Neural progenitor cell (in vitro differentiated cells): ENCODE results near the gene SERF1A. TPM values are rescaled to one million over a fixed set of nuclear protein-coding genes. Genes with fewer than 3 reads are reported as not detected.
"Not testable (repeated sequence)": the region's sequence is repeated elsewhere in the genome, so short reads cannot be mapped to it uniquely, and the experiment has no call there.

Experiments
- DNase-seq: peaks from one replicate; pipeline ENCODE4 v3.0.0-alpha.2; 2016; ENCODE audit warnings: low spot score
- H2AFZ ChIP-seq: fragments of 200-600 bp; sonication (generic); replicated peaks from 2 replicates; pipeline ENCODE4 v1.6.1; 2016; ENCODE audit warnings: antibody characterized with exemption
- H3F3A ChIP-seq: fragments of 200-600 bp; sonication (generic); 2 replicates; pipeline ENCODE4 v1.6.1; 2016; ENCODE audit warnings: antibody characterized with exemption, low read depth
- H3K27ac ChIP-seq: fragments of 200-600 bp; sonication (generic); 2 replicates; pipeline ENCODE4 v1.5.1; 2016; ENCODE audit warnings: mild to moderate bottlenecking
- H3K27me3 ChIP-seq: fragments of 200-600 bp; sonication (generic); 2 replicates; pipeline ENCODE4 v1.6.1; 2016; ENCODE audit warnings: mild to moderate bottlenecking, moderate library complexity
- H3K36me3 ChIP-seq: fragments of 200-600 bp; sonication (generic); 2 replicates; pipeline ENCODE4 v1.5.1; 2016
- H3K4me1 ChIP-seq: fragments of 200-600 bp; sonication (generic); 2 replicates; pipeline ENCODE4 v1.6.1; 2016; ENCODE audit warnings: mixed run types
- H3K4me2 ChIP-seq: fragments of 200-600 bp; sonication (generic); 2 replicates; pipeline ENCODE4 v1.6.1; 2016
- H3K4me3 ChIP-seq: fragments of 200-600 bp; sonication (generic); 2 replicates; pipeline ENCODE4 v1.5.1; 2016
- H3K79me2 ChIP-seq: fragments of 200-600 bp; sonication (generic); 2 replicates; pipeline ENCODE4 v1.6.1; 2016; ENCODE audit warnings: low read depth
- H3K9ac ChIP-seq: fragments of 200-600 bp; sonication (generic); 2 replicates; pipeline ENCODE4 v1.6.1; 2016
- H3K9me3 ChIP-seq: fragments of 200-600 bp; sonication (generic); 2 replicates; pipeline ENCODE4 v1.5.1; 2016; ENCODE audit warnings: low read depth
- H4K20me1 ChIP-seq: fragments of 200-600 bp; sonication (generic); 2 replicates; pipeline ENCODE4 v1.6.1; 2016; ENCODE audit warnings: low read depth
- H3K27ac Mint-ChIP-seq: 3 replicates; pipeline ENCODE4 v1.8.0; 2021; ENCODE audit warnings: mixed read lengths
- H3K27me3 Mint-ChIP-seq: 2 replicates; pipeline ENCODE4 v1.8.0; 2022; ENCODE audit warnings: low read depth, mild to moderate bottlenecking, inconsistent platforms, moderate library complexity, mixed read lengths; ENCODE audit not compliant: insufficient read depth
- H3K36me3 Mint-ChIP-seq: 3 replicates; pipeline ENCODE4 v1.8.0; 2021; ENCODE audit warnings: mixed read lengths
- H3K4me1 Mint-ChIP-seq: 3 replicates; pipeline ENCODE4 v1.8.0; 2021; ENCODE audit warnings: mixed read lengths
- H3K4me3 Mint-ChIP-seq: 3 replicates; pipeline ENCODE4 v1.8.0; 2021; ENCODE audit warnings: mild to moderate bottlenecking, moderate library complexity, mixed read lengths
- H3K9me3 Mint-ChIP-seq: 3 replicates; pipeline ENCODE4 v1.8.0; 2020; ENCODE audit warnings: mixed read lengths
- total RNA-seq: library from RNA; depleted of rRNA; stranded (reverse); fragments of >200 nt; gene quantifications from 2 replicates; pipeline ENCODE4 v1.2.3, GENCODE V29; 2015; ENCODE audit warnings: low replicate concordance

Gene SERF1A
- 27.8 and 62.8 TPM in 2 replicates for total RNA-seq

- H3K9ac ChIP-seq, H3K4me2 ChIP-seq, H2AFZ ChIP-seq, H3K27me3 Mint-ChIP-seq, H3K79me2 ChIP-seq, H3K36me3 Mint-ChIP-seq, H3K4me1 Mint-ChIP-seq, H3F3A ChIP-seq, H3K36me3 ChIP-seq, H3K4me3 Mint-ChIP-seq, DNase-seq, H3K4me1 ChIP-seq, H3K27ac ChIP-seq, H3K9me3 ChIP-seq, H3K9me3 Mint-ChIP-seq, H3K27me3 ChIP-seq, H3K27ac Mint-ChIP-seq, H4K20me1 ChIP-seq, H3K4me3 ChIP-seq: not testable (repeated sequence)
Observed at GRCh38 chr5:70900533-70901271, at the start of gene SERF1A. SERF1A (plus strand) TSS chr5:70900669; CDS start chr5:70900870, 201 bp downstream.

DNA sequence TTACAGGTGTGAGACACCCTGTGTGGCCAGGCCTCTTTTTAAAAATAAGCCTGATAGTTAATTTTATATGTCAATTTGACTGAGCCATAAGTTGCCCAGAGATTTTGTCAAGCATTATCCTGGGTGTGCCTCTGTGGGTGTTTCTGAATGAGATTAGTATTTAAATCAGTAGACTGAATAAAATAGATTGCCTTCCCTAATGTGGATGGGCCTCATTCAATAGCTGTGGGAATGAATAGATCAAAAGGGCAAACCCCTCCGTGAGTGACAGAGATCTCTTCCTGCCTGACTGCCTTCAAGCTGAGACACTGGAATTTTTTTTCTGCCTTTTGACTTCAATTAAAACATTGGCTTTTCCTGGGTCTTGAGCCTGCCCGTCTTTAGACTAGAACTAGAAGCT is 33.7 kb upstream of the SERF1A start:
- not testable (repeated sequence) for H3K4me3 ChIP-seq, H4K20me1 ChIP-seq, H3K36me3 Mint-ChIP-seq, H3K27ac Mint-ChIP-seq, H3K27me3 Mint-ChIP-seq, H3K36me3 ChIP-seq, H3K79me2 ChIP-seq, H3K9me3 Mint-ChIP-seq, H3F3A ChIP-seq, H2AFZ ChIP-seq, H3K27me3 ChIP-seq, H3K9me3 ChIP-seq, H3K27ac ChIP-seq, H3K9ac ChIP-seq, H3K4me1 Mint-ChIP-seq, H3K4me3 Mint-ChIP-seq, DNase-seq, H3K4me1 ChIP-seq, H3K4me2 ChIP-seq

GRCh38 chr5:70870626-70871025 is 29.8 kb upstream of the SERF1A start:
- H3K27me3 Mint-ChIP-seq, H3F3A ChIP-seq, H3K4me1 ChIP-seq, H3K4me3 Mint-ChIP-seq, H3K4me3 ChIP-seq, H3K9ac ChIP-seq, H3K9me3 Mint-ChIP-seq, H2AFZ ChIP-seq, H3K36me3 Mint-ChIP-seq, H3K27ac ChIP-seq, H3K9me3 ChIP-seq, H4K20me1 ChIP-seq, H3K4me1 Mint-ChIP-seq, H3K79me2 ChIP-seq, DNase-seq, H3K36me3 ChIP-seq, H3K27me3 ChIP-seq, H3K27ac Mint-ChIP-seq, H3K4me2 ChIP-seq: not testable (repeated sequence)

DNA sequence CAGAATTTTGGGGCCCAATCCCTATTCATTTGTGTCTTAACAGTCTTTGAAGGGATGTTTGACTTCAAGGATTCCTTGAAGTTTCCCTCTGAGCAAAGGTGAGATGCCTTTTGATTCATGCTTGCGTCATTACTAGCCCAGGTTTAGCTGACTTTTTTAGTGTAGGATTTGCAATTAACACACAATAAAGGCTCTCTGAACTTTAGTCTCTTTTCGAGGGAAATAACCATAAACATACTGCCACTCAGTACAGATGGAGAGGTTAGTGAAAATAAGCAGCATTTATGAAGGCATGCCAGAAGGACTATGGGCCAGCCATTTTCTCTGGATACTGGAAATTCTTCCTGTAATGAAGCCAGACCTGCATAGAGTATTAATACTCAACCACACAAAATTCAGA is 4.4 kb upstream of the SERF1A start:
- not testable (repeated sequence) for H3K4me3 ChIP-seq, H3K79me2 ChIP-seq, H3K36me3 Mint-ChIP-seq, H3K9me3 Mint-ChIP-seq, H3F3A ChIP-seq, H2AFZ ChIP-seq, H3K4me1 Mint-ChIP-seq, H3K4me3 Mint-ChIP-seq, H3K36me3 ChIP-seq, H4K20me1 ChIP-seq, DNase-seq, H3K4me1 ChIP-seq, H3K27me3 ChIP-seq, H3K27me3 Mint-ChIP-seq, H3K27ac ChIP-seq, H3K9me3 ChIP-seq, H3K27ac Mint-ChIP-seq, H3K4me2 ChIP-seq, H3K9ac ChIP-seq

GRCh38 chr5:70901272-70901571 is 753 bp downstream of the SERF1A start:
- not testable (repeated sequence) for H3K4me1 ChIP-seq, H3K27ac ChIP-seq, H4K20me1 ChIP-seq, H3K4me3 Mint-ChIP-seq, H3K9me3 Mint-ChIP-seq, H3K27me3 ChIP-seq, H3K4me1 Mint-ChIP-seq, H3F3A ChIP-seq, H3K27ac Mint-ChIP-seq, H3K4me2 ChIP-seq, H3K36me3 ChIP-seq, H3K36me3 Mint-ChIP-seq, H3K9ac ChIP-seq, H3K79me2 ChIP-seq, H3K9me3 ChIP-seq, H3K27me3 Mint-ChIP-seq, DNase-seq, H3K4me3 ChIP-seq, H2AFZ ChIP-seq

- not testable (repeated sequence) for H3K36me3 ChIP-seq, H3K9ac ChIP-seq, H3K9me3 Mint-ChIP-seq, DNase-seq, H2AFZ ChIP-seq, H3K27ac Mint-ChIP-seq, H3K27me3 ChIP-seq, H3K4me3 ChIP-seq, H3K79me2 ChIP-seq, H3K4me1 Mint-ChIP-seq, H3K27ac ChIP-seq, H3K4me1 ChIP-seq, H3K27me3 Mint-ChIP-seq, H4K20me1 ChIP-seq, H3F3A ChIP-seq, H3K4me3 Mint-ChIP-seq, H3K4me2 ChIP-seq, H3K9me3 ChIP-seq, H3K36me3 Mint-ChIP-seq
Observed at GRCh38 chr5:70906624-70907023, 6.2 kb downstream of the SERF1A start.

DNA sequence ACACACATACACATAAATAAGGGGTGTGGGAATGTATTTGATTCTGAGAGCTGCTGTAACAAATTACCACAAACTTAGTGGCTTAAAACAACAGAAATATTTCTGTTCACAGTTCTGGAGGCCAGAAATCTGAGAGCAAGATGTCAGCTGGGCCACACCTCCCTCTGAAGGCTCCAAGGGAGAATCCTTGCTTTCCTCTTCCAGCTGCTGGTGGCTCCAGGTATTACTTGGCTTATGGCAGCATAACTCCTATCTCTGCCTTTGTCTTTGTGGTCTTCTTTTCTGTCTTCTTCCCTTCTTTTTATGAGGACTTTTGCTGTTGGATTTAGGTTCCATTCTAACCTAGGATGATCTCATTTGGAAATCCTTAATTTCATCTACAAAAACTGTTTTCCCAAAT is 16.4 kb downstream of the SERF1A start:
- H4K20me1 ChIP-seq, H3K36me3 ChIP-seq, H3K27me3 Mint-ChIP-seq, H3K9me3 ChIP-seq, H3K4me1 ChIP-seq, DNase-seq, H3K27ac ChIP-seq, H3K36me3 Mint-ChIP-seq, H3F3A ChIP-seq, H3K9ac ChIP-seq, H3K27ac Mint-ChIP-seq, H3K9me3 Mint-ChIP-seq, H2AFZ ChIP-seq, H3K4me2 ChIP-seq, H3K79me2 ChIP-seq, H3K4me3 ChIP-seq, H3K4me1 Mint-ChIP-seq, H3K27me3 ChIP-seq, H3K4me3 Mint-ChIP-seq: not testable (repeated sequence)

GRCh38 chr5:70925211-70925562 is 24.7 kb downstream of the SERF1A start:
- not testable (repeated sequence) for H4K20me1 ChIP-seq, H3K36me3 Mint-ChIP-seq, H3K4me3 ChIP-seq, H3K27ac Mint-ChIP-seq, H3K27me3 ChIP-seq, H3K9ac ChIP-seq, H2AFZ ChIP-seq, H3K4me1 Mint-ChIP-seq, DNase-seq, H3F3A ChIP-seq, H3K36me3 ChIP-seq, H3K27ac ChIP-seq, H3K27me3 Mint-ChIP-seq, H3K4me3 Mint-ChIP-seq, H3K9me3 ChIP-seq, H3K79me2 ChIP-seq, H3K4me2 ChIP-seq, H3K9me3 Mint-ChIP-seq, H3K4me1 ChIP-seq
